Measurements from ENCODE around the gene SLC45A2. TPM values are rescaled to one million over a fixed set of nuclear protein-coding genes. Genes with fewer than 3 reads are reported as not detected.
"Not testable (repeated sequence)": the region's sequence is repeated elsewhere in the genome, so short reads cannot be mapped to it uniquely, and the experiment has no call there.

The SLC45A2 gene
- total and polyA plus RNA-seq, 11 donors = 0.30 TPM; not detected in 10

DNA sequence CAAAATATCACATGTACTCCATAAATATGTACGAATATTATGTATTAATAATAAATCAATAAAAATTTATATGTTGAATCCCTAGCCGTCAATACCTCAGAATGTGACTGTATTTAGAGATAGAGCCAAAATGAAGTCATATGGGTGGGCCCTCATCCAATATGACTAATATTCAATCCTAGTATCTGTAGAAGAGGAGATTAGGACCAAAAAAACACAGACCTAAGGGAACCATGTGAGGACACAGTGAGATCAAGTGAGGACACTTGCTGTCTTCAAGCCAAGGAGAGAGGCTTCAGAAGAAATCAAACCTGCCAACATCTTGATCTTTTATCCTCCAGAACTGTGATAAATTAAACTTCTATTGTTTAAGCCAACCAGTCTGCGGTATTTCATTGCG lies 27.0 kb upstream of the SLC45A2 start:
- intact Hi-C loops (cut with DNase I) = no loop called here

GRCh38 chr5:34010146-34010545 lies 25.7 kb upstream of the SLC45A2 start:
- peaks cover 0 to 25% (median 15%) of the 10 kb centered on the region in 12 donors for H3K4me1 ChIP-seq
- H3K36me3 ChIP-seq; H3K27me3 ChIP-seq; DNase-seq; H3K4me3 ChIP-seq; intact Hi-C loops (cut with DNase I); ATAC-seq; H3K9me3 ChIP-seq; H3K27ac ChIP-seq: not testable (repeated sequence)
- 84 to 97% (median 94%) methylated on average over 2 of the region's 2 CpGs for WGBS, 4 donors

More for the DNA sequence above, 27.0 kb upstream of the SLC45A2 start:
- peaks cover 0 to 19% (median 12%) of the 10 kb centered on the region in 12 donors for H3K4me1 ChIP-seq
- H3K9me3 ChIP-seq = no peaks in the 10 kb centered on the region
- no peak for ATAC-seq
- H3K4me3 ChIP-seq = no peak overlapping the region
- H3K27ac ChIP-seq = no peak overlapping the region
- H3K27me3 ChIP-seq = no peaks in the 10 kb centered on the region
- no peaks in the 10 kb centered on the region for H3K36me3 ChIP-seq
- no peak for DNase-seq
- TF ChIP-seq CTCF (IDR thresholded peaks at IDR 0.05) (no peak), POLR2A (IDR thresholded peaks at IDR 0.05) (no peak)
- WGBS, 4 donors = 66 to 78% (median 70%) methylated on average over 4 of the region's 4 CpGs

DNA sequence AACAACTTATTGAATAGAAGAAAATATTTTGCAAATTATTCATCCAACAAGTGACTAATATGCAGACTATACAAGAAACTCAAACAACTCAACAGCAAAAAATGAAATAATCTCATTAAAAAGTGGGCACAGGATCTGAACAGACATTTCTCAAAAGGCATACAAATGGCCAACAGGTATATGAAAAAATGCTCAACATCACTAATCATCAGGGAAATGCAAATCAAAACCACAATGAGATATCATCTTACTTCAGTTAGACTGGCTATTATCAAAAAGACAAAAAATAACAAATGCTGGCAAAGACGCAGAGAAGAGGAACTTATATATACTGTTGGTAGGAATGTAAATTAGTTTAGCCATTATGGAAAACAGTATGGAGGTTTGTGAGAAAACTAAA lies 25.1 kb upstream of the SLC45A2 start:
- no peak for ATAC-seq
- Histone ChIP-seq H3K27me3 (no peaks in the 10 kb centered on the region), H3K27ac (no peak overlapping the region), H3K36me3 (peaks cover 0 to 11% (median 8%) of the 10 kb centered on the region in 9 donors), H3K4me1 (peaks cover 0 to 25% (median 15%) of the 10 kb centered on the region in 12 donors), H3K4me3 (no peak overlapping the region), H3K9me3 (no peaks in the 10 kb centered on the region)
- WGBS, 4 donors = 52 to 96% (median 91%) methylated on average over 1 of the region's 1 CpG
- DNase-seq = no peak
- TF ChIP-seq CTCF (IDR thresholded peaks at IDR 0.05) (no peak), POLR2A (IDR thresholded peaks at IDR 0.05) (no peak)
- intact Hi-C loops (cut with DNase I) = loop anchor here in 2 of 10 donors (5.0 to 10.0 kb wide), 2 partner anchors 905 to 908 kb away; partner anchors contain the start of genes BRIX1 (in 2 of the 2) and RAD1 (in 2 of the 2)

DNA sequence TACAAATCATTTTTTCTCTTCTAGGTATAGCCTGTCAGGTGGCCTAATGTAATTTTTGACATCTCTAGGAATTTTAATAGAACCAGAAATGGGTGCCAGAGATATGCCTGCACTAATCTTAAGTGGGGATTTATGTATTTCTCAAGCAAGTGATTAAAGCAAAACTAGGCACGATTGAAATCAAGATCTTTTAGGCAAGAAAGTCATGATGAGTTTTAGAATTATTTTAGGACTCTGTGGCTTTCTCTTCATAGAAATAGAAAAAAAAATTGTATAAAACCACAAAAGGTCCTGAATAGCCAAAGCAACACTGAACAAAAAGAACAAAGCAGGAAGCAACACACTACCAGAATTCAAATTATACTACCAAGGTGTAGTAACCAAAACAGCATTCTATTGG lies 24.3 kb upstream of the SLC45A2 start:
- 21 to 41% (median 31%) methylated on average over 1 of the region's 1 CpG for WGBS, 4 donors

More for the DNA sequence above, 24.3 kb upstream of the SLC45A2 start:
- H3K4me1 ChIP-seq = peaks cover 0 to 25% (median 15%) of the 10 kb centered on the region in 12 donors
- ATAC-seq (no peak), DNase-seq (no peak)
- intact Hi-C loops (cut with DNase I) = loop anchor here in 2 of 10 donors (5.0 to 10.0 kb wide), 2 partner anchors 906 to 908 kb away; partner anchors contain the start of genes BRIX1 (in 2 of the 2) and RAD1 (in 2 of the 2)
- H3K27ac ChIP-seq = peak overlapping the region; percentile 71 to 98 (median 94)
- H3K9me3 ChIP-seq = no peaks in the 10 kb centered on the region
- H3K36me3 ChIP-seq = peaks cover 0 to 20% (median 16%) of the 10 kb centered on the region in 9 donors
- H3K4me3 ChIP-seq = peak overlapping the region in 11 of 12 donors; percentile 62 to 93 (median 75)
- H3K27me3 ChIP-seq = no peaks in the 10 kb centered on the region
- no peak for TF ChIP-seq CTCF (IDR thresholded peaks at IDR 0.05)
- no peak for TF ChIP-seq POLR2A (IDR thresholded peaks at IDR 0.05)
